MV-4-11 (cell line): ENCODE data around the gene VSIG8.
A peak's percentile ranks its signal among the peaks of the same experiment; 100 is the strongest.

ENCODE experiments used
- DNase-seq: peaks from one replicate; lab custom pipeline; 2025; lab: John Stamatoyannopoulos, UW

Gene VSIG8

DNA sequence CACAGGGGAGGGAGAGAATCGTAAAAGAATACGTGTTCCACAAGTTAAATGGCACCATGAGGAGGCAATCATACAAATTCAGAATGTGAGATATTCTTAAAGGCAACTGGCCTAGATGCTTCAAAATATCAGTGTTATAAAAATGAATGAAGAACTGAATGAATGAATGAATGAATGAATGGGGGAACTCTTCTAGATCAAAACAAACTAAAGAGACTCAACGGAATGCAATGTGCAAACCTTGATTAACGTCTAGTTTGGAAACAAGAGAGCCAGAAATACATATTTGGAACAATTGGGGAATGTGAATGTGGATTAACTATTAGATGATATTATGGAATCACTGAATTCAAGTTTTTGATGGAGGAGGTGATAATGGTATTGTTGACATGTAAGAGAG lies 20.7 kb upstream of the VSIG8 start:
- no peak for DNase-seq

DNA sequence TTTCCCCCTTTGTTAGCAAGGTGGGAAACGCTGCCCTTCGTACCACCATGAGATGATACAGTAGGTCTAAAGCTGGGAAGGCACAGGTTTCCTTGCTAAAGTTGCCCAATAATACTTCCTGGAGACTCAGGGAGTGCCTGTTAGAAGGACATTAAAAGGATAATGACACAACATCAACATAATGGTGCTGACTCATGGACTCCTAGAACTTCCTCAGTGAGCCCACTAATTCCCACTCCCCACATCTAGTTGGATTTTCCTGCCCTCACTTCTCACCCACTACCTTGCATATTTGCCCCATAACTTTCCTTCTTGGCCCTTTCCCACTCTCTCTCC lies 20.0 kb upstream of the VSIG8 start:
- no peak for DNase-seq

DNA sequence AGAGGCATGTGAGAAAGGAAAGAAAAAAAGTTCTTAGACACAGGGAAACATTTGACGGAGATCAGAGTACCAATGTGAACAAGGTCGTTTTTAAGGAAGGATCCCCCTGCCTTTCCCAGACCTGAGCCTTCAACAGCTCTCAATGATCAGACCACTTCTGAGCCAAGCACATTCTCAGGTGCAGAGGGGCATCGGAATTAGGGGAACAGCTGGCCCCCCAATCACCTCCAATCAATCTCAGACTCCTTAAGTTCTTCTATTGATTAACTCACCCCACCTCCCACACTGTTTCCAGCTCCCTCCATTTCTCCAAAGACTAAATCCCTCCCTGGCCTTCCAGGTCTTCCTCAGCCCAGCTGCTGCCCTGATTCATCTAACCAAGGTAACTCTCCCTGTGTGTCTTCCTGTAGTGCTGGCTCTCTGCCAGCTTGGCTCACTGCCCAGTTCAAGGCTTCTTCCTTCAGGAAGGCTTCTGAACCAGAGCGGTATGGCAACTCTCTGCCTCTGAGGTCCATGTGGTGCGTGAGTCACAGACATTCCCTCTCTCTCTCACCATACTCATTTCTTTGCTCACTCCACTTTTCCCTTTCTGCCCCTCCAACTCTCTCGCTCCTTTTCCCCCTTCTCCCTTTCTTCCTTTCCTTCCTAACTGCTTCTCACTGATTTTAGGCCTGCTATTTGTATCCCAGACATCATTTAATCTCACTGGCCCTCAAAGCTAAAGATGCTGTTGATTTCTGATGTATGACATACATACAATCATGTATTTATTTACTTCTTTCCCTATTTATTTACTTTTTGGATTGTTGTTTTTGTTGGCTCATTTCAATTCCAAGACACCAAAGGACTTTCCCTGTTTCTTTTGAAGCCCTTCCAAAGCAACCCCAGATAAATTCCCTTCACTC lies 19.4 kb upstream of the VSIG8 start:
- peak; percentile 40 for DNase-seq

DNA sequence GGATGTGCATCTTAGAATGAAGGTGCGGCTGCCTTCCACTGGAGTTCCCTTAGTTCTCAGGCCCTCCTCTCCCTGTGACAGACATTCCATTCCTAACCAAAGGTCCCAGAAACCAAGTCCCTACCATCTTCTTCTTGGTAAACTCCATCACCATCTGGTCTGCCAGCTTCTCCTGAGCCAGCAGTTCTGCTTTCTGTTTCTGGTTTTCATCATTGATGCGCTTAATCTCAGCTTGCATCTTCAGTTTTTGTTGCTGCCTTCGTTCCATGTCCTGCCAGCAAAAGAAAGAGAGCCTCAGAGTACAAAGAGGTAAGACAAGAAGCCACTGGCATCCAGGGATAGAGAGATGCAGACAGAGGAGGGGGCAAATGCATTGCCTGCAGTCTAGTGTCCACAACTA lies 18.0 kb upstream of the VSIG8 start:
- DNase-seq = peak; percentile 58

DNA sequence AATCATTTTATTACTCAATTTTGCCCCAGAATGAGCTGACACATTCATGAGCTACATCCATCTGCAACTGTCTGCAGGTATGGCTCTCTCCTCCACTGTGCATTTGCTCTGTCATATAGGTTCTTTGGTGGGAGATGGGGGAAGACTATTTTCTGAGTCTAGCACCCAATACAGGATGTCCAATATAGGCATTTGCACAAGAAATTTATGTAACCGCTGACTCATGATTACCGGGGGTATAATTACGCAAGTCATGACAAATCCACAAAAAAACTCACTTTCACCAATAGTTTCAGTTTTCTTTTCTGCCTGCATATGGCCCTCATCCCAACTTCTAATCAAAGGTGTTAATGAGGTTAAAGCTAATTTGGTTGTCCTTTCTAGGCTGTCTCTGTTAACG lies 17.5 kb upstream of the VSIG8 start:
- DNase-seq = peak; percentile 87

DNA sequence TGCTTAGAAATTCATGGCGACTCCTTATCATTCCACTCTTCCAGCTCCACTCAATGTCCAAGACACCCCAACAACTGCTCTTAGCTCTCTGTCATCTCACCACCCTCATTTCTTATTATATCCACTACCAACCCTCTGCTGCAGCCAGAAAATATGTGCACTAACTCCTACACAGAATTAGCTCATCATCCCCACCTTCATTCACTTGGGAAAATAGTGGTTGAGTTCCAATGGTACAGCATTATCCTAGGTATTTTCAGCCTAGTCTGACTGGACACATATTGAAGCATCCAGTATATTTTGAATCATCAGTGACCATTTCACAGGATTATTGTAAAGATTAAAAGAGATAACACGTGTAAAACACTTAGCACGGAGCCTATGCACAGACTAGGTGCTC lies 16.7 kb upstream of the VSIG8 start:
- no peak for DNase-seq

DNA sequence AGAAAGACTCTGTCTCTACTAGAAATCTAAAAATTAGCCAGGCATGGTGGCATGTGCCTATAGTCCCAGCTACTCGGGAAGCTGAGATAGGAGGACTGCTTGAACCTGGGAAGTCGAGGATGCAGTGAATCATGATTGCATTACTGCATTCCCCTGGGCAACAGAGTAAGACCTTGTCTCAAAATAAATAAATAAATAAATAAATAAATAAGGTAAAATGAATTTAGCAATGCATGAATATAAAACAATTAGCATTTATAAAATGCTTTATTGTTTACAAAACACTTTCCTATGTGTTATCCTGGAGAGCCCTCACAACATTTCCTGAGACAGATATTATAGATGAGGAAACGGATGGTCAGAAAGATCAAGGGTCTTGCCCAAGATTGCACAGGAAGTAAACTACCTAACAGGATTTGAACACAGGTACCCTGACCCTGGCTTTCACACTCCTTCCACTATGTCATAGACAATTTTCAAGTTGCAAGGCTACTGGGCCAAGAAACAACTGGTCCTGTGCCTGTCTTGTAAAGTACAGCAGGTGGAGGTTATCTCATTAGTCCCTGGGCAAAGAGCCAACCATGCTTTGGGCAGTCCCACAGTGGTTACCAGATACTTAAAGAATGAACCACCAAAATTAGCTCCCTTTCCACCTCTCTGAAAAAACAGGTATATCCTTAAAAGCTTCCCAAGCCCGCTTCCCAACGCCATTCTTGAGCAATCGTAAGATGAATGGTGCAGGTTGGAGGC lies 15.4 kb upstream of the VSIG8 start:
- DNase-seq = no peak

DNA sequence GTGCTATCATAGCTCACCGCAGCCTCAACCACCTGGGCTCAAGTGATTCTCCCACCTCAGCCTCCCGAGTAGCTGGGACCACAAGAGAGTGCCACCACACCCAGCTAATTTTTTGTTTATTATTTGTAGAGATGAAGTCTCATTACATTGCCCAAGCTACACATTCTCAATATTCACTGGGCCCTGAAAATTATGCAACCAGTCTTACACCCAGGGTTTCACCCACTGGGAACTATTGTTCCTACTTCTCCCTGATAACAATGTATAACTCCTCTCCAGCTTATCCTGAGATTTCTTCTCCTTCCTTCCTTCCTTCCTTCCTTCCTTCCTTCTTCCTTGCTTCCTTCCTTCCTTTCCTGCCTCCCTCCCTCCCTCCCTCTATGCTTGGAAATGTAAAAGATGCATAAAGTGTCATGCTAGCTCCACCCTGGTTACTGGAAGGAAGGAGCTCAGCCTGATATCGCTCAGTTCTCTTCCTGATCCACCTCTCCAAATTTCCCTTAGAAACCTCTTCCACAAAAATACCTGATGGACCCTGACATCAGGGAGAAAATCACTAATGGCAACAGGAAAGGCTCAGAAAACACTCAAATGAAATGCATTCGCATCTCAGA lies 11.2 kb upstream of the VSIG8 start:
- DNase-seq = no peak

DNA sequence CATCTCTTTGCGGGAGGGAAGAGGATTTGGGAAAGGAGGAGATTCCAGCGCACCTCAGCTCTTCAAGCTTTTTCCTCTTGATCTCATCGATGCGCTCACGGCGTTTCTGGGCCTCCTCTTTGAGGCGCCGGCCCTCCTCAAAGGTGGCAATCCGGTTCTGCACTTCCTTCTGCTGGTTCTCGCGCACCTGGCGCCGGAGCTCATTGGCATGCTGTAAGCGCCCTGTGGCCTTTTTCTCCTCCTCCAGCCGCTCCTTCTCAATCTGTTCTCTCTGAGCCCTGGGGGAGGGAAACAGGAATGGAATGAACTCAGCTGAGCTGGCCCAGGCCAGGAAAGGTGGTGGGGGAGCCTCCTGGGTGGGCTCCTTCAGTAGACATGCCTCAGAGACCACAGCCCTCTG lies 10.4 kb upstream of the VSIG8 start:
- no peak for DNase-seq

DNA sequence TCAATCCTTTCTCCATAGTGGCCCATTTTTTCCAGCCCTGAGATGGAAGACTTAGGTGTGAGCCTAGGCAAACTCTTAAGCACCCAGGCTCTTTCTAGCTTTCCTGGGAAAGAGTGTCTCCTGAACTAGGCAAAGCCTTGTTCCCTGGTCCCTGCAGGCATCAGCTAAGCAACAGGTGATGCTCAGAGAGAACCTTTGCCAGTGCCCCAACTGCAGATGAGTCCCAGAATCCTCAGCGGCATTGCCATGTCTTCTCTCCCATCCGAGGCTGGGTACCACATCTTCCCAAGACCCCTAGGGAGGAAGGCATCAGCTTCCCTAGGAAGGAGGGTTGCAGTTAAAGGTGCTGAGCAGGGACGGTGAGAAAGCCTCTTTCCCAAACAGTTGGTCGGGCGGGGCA lies 8.2 kb upstream of the VSIG8 start:
- no peak for DNase-seq

DNA sequence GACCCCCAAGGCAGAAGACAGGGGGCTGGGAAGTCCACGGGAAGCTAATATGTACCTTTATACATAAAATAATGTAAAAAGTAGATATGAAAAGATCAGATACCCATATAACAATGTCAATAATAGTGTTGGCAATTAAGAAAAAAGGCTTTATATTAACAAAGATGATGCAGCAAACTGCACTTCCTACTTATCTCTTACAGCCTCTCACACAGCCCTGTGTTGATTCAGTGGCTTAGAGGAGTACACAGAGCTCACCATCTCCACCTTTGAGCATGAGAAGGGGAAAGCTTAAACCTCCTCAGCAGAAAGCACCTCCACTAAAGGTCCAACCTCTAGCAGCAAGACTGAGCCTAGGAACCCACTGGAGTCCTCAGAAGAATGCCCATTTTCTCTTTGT lies 7.2 kb upstream of the VSIG8 start:
- no peak for DNase-seq

DNA sequence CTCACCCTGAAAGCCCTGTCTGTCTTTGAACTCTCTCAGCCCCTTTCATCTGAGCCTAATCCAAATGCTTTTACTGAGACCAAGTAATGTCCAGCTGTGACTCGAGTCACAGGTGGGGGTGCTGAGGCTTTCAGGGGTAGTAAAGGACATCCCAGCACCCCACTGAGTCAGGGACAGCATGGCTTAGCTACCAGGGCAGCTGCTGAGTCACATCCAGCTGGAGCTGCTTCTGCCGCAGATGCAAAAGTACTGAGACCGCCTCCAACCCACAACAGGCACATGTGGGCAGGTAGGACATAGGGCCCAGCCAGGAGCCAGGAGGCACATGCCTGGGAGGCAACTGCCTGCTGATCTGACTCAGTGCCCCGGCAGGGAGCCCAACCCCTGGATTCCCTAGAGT lies 6.7 kb upstream of the VSIG8 start:
- DNase-seq = peak; percentile 30

DNA sequence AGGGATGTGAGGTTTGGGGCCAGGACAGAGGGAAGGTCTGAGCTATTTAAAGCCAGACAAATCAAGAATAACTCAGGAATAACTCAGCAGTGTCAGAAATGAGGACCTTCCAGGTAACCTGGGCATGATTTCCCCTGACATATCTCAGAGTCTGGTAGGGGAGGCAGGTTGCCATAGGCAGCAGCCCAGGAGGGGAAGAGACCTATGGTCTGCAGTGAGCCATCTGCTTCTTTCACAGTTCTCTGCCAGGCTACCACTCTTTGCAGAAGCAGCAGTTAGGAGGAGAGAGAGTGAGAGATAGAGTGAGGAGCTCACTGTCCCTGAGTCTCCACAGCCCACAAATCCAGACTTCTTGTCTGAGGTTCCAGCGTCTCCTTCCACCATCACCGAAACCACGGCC lies 6.3 kb upstream of the VSIG8 start:
- no peak for DNase-seq

DNA sequence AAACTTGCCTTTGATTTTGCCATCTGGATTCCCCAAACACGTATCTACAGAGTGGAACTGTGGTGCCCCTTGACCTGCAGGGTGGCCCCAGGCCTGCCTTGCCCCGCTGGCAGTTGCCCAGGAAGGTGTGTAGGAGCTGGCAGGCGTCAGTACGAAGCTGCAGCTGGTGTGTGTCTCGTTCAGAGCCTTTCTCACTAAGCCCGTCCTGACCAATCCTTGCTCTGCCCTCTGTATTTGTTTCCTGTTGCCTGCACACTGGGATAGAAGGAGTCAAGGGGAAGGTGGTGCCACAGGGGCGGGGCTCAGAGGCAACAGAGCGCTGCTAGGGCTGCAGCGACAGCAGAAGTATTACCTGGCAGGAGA lies 5.2 kb upstream of the VSIG8 start:
- no peak for DNase-seq

DNA sequence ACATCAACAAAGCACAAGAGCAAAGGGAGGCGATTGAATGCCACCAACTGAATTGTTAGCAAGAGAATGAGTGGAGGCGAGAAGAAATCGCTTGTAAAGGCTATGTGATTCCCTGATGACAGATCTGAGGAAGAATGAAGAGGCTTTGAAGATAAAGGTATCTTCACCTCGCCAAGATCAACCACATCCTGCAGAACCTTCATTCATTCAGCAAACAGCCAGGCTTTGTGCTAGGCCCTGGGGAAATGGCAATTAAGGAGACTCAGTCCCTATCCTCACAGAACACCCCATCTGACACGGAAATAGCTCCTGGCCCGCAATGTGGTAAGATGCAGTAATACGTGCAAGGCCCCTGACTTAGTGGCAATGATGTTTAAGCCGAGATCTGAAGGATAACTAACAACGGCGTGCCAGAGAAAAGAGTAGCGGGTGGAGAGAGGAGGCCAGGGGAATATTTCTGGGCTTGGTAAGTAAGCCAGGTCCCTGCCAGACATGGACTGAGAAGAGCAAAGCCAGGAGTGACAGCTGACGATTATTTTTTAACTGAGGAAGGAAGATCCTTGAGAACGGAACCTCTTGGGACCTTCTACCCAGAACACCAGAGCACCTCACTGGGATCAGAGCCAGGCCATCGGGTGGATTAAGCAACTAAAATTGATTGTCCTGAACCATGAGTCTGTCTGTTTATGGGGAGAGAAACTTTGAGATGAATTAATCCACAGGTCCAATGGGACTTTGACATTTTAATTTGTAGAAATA lies 4.6 kb upstream of the VSIG8 start:
- DNase-seq = no peak

DNA sequence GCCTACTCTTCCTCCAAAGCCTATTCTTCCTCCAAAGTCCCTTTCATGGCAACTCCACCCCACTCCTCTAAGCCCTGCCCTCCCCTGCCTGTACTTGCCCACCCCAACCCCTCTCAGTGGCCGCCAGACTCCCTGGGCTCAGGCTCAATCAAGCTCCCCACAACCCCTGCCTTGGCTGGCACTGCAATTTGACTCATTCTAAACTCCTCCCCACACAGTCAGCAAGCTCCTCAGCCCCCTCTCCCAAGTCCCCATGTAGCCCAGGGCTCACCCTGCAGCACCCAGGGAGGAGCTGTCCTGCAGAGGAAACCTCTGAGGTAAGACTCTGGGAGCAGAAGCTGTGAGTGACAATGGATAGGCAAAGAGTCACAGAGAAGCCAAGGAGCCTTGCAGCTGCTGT lies 3.6 kb upstream of the VSIG8 start:
- DNase-seq = no peak

DNA sequence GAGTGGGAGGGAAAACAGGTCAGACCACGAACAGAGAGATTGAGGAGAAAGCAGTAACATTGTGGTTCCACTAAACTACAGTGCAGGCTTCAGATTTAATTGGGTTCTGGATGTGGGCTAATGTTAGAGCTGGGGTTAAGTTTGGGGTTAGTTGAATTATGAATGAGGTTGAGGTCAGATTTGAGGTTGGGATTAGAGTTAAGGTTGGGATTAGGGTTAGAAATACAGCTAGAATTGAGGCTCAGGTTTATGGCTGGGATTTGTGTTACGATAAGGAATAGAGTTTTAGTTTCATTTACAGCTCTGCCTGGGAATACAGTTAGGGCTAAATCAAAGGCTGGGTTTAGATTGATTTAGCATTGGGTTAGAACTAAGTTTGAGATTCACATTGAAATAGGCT lies 1.8 kb upstream of the VSIG8 start:
- no peak for DNase-seq

DNA sequence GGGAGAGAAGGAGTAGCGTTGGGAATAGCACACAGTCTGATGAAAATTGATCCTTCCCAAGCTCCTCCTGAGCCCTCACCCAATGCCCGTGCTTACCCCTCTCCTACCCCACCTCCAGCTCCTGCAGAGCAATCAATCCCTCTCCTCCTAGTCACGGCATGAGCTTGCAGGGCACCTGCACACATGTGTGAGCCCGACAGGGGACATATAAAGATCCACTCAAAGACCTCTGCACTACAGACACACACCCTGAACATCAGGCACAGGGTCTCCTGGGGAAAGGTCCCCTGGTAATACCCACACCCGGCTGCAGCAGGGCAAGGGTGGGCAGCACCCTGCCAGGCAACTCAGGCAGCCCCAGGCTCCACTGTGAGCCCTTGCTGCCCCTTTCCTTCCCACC lies 426 bp downstream of the VSIG8 start:
- DNase-seq = no peak

DNA sequence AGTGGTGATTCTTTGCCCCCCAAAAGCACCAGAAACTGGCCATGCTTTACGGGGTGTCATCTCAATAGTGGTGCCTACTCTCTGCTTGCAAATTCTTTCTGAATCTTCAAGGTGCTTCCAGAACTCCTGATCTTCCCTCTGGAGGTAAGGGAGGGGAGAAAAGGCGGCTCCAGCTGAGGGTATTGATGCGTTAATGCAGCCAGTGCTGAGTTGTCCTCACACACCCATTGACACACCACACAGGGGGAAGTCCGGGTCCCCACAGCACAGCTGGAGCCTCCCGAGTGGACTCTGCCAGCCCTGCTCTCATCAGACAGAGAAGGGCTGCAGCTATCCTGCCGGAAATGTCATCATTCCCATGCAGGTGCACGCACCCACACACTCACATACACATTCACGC lies 1.2 kb downstream of the VSIG8 start:
- DNase-seq = no peak

DNA sequence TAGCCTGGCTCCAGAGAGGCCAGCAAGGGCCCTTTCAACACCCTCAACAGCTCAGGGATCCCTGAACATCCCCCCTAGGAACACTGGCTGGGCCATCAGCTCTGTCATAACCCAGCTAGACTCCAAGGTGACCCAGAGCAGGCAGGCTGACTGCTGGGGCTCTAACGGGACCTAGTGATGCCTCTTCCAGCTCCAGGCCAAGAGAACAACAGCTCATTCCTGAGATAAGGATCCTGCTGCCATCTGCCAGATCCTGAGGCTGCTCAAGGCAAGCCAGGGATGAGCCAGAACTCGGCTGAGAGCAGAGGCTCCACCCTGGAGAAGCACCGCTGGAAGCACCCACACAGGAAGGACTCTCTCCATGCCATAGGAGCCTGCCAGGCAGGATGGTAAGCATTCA lies 2.0 kb downstream of the VSIG8 start:
- DNase-seq = no peak

DNA sequence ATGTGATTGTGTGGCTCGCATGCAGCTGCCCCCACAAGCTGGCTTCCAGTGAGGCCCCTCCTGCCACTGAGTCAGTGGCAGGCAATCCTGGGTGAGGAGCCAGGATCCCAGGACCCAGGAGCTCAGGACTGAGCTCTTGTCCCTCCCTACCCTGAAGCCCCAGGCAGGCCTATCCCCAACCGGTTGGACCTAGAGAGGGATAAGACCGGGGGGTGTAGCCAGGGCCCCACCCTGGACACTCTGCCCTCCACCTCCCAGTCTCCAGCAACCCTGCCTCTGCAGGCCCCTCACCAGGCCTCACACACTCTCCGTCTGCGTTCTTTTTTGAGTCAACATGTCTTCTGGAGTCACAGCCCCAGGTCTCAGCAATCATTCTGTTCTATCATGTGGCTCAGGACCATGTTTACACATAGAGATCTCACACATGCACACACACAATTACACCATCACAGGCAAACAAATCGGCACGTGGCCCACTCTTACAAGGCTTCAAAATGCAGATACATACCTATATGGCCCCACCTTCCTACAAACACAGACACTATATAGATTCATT lies 2.6 kb downstream of the VSIG8 start:
- DNase-seq = no peak

DNA sequence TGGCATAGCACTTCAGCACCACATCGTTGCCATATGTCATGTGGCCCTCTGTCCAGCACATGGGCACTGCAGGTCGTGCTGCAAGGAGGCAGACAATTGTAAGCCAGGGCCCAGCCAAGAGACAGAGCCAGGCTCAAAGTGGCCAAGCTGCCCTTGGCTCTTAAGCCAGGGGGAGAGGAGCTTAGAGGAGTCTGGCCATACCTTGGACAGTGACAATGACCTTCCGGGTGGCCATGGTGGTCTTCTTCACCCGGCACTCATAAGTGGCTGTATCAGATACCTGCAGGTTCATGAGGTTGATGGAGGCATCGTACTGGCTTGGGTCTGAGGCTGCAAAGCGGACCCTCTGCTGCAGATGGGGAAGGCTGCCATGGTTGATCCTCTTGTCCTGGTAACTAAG lies 4.6 kb downstream of the VSIG8 start:
- DNase-seq = no peak
